ENCODE results near the gene FOXD3.

FOXD3 gene

GRCh38 chr1:63322114-63322943 lies at the start of gene FOXD3:
TSS of gene FOXD3 (plus strand) at chr1:63322567. CDS start at chr1:63323059, 492 bp downstream.
- peak; percentile 53 for DNase-seq

DNA sequence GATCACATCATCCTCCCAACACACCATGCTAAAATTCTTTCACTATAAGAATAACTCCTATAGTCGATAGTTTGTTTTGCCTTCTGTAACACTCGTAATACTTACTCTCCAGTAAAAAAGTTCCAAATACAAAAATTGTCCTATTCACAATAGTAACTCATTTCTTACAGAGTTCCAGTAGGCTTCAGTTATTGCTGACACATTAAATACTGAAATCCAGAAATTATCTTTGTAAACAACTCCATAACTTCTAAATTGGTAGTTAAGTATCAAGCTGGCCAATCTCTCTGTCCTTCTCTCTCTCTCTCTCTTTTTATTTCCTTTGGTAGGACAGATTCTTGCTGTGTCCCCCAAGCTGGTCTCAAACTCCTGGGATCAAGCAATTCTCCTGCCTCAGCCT lies 49.6 kb upstream of the FOXD3 start:
- no peak for DNase-seq

DNA sequence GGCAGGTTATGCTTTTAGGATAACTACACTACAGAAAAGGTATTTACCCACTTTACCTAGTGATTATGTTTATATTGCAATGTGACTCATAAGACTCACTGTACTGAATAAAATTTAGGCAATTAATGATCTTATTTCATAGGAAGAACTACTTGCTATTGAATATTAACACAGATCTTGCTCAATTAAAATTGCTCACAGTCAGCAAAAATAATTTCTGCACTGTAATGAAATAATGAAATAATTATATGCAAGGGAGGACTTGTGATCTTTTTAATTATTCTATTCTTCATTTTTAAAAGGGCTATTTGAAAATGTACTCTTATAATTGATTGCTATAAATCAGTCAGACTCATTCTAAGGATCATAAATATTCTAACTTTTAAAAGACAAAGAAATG lies 48.0 kb upstream of the FOXD3 start:
- no peak for DNase-seq

DNA sequence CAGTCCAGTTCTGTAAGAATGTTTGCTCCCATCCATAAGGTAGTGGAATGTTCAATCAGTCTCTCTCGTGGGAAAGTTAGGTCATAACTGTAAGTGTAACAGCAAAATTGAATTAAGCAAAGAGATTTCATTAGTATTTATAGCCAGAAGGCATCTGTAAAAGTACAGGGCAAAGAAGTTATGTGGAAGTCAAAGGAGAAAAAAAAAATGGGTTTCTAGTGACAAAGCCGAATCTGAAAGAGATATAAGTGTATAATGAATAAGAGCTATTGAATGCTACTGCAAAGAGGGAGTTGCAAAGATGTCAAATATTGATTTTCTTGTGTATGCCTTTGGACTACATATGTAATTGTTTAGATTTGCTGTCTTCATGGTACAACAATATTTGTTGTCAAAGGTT lies 47.4 kb upstream of the FOXD3 start:
- DNase-seq, result no peak

DNA sequence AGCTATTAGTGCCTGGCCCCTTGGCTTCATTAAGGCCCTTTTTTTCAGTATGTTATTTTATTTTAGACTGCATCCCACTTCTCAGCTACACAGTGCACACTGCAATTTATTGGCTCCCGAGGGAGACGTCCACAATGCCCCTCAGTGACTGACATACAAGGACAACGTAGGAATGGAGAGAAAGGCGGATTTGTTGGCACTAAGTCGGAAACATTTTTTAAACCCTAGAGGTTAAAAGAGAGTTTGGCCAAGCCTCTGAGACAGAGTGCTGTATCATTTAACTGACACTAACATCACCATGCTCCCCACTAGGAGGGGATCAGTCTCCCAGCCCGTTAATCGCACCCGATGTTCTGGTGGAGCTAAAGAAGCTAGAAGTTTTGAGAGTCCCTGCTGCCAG lies 45.7 kb upstream of the FOXD3 start:
- DNase-seq, result no peak

GRCh38 chr1:63277195-63278192 lies 44.9 kb upstream of the FOXD3 start:
- DNase-seq, result no peak

DNA sequence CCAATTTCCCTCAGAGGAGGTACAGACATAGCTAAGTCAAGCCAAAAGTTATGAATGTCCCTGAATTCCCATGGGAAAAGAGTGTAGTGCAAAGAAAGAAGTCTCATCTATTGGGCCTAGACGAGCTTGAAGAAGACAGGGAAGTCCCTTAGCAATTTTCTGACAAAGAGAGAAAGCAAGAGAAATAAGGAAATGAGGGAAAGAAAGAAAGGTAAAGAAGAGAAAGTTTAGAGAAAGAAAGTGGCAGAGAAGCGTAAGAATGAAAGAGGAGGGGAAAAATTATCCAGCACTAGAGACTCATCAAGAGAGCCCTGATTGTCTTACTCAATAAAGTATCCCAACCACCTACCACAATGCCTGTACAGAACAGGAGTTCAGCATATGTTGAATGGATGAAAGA lies 40.6 kb upstream of the FOXD3 start:
- DNase-seq, result no peak

DNA sequence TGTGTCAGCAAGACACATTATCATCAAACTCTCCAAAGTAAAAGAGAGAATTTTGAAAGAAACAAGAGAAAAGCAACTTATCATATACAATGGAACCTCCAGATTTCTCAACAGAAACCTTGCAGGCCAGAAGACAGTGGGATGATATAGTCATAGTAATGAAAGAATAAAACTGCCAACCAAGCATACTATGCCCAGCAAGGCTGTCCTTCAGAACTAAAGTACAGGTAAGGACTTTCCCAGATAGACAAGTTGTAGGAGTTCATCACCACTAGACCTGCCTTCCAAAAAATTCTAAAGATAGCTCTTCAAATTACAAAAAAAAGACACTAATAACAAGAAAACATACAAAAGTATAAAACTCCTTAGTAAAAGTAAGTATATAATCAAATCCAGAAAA lies 33.2 kb upstream of the FOXD3 start:
- DNase-seq, result no peak

DNA sequence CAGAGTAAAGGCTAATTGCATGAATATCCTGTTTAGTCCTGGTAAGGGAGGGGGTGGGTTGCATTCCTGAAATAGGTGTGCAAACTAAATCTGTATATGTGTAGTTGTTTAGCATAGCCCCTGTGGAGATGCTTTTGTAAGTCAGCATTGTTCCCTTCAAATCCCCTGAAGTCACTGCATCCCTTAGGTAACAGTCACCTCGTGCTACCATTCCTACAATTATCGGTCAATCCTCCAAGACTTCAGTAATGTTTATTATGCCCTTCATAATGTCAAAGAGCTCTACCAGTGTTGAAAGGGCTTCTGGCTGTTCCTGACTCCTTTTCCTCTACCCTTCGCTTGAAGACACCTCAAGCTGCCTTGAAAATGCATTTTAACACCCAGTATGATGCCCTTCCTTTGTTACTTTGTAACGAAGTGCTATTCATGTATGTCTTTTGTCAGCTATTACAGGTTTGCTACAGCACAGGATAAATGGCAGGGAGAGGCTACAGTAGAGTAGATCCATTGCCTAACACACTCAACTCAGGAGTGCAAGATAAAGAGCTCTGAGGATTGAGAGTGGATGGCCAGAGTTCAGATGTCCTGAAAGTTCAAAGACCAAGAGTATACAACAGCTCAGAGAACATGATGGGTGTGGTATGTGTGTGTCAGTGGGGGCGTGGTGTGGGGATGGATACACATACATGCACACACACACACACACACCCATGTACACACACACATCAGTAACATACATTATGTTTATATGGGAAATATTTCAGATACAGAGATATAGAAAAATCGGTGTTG lies 27.4 kb upstream of the FOXD3 start:
- DNase-seq, result no peak

DNA sequence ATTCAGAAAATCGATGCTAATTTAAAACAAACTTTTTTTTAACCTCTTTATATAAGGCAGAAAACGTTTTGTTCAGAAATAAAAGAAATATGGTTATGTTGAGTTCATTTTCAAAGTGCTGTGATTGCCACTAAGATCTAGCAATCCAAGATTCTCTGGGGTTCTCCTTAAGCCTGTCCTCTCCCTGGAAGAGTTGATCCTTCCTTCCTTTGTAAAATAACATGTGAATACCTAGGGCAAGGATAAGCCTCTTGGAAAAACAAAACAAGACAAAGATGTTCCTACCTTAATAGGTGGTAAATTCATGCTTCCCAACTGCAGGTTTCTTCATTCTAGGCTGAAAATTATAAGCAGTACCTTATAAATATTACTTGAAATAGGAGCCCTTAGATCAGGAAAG lies 18.0 kb upstream of the FOXD3 start:
- no peak for DNase-seq

DNA sequence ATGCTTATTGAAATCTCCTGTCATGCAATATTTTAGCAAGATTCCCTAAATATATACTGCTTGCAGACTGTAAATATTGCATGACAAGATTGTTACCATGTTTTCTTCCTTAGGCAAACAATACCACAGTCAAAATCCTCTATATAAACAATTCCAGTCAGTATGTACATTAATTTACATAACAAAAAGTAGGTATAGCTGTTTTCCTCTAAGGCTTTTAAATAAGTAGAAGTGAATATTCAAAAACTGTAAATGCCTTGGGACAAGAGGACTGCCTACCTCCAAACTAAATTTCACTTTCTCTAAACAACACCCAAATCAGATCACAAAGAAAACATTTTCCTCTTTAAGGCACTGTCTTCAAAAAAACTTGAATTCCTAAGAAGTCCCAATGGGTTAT lies 17.3 kb upstream of the FOXD3 start:
- no peak for DNase-seq

- no peak for DNase-seq
Measured at GRCh38 chr1:63307196-63307794, 15.1 kb upstream of the FOXD3 start.

GRCh38 chr1:63316598-63316983 lies 5.8 kb upstream of the FOXD3 start:
- DNase-seq, result no peak

- peak; percentile 60 for DNase-seq
Measured at GRCh38 chr1:63316984-63317816, 5.2 kb upstream of the FOXD3 start.

- no peak for DNase-seq
Measured at GRCh38 chr1:63317817-63318152, 4.6 kb upstream of the FOXD3 start.

GRCh38 chr1:63318201-63318979 lies 4.0 kb upstream of the FOXD3 start:
- no peak for DNase-seq

DNA sequence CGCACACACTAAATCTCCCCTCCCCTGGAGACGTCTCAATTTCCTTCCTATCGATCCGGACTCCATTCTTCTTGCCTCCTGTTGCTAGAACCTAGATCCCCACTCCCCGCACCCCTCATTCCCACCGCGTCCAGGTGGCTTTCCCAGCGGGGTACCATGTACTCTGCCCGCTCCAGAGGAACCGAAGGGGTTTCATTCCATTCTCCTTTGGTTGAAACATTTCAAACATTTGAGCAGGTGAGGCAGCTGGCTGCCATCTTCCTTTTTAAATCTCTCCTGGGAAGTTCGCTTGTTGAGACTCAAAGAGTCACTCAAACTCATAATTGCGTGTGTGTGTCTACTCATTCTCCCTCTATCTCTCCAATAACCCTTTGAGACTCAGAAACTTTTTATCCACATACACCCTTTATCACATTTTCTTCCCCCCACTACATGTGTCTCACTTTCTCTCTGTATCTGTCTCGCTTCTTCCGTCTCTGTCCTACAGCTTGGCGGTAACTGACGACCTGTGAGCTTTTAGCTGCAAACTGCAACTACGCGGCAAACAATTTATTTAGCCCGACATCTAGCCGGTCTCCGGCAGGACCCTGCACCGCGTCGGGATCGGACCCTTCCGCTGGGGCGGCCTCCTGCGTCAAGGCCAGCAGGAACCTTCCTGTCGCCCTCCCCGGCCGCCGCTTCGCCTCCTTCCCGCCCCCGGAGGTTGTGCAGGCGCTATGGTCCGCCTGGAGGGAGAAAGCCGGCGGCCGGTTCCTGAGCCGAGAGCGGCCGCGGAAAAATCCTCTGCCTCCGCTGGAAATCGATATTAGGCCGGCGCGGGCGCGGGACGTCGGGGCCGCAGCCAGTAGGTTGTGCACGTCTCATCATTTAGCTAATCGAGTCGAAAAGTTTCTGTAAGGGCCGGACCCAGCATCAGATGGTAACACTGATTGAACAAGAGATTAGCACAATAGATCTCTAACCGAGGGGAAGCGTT lies 3.0 kb upstream of the FOXD3 start:
- no peak for DNase-seq

DNA sequence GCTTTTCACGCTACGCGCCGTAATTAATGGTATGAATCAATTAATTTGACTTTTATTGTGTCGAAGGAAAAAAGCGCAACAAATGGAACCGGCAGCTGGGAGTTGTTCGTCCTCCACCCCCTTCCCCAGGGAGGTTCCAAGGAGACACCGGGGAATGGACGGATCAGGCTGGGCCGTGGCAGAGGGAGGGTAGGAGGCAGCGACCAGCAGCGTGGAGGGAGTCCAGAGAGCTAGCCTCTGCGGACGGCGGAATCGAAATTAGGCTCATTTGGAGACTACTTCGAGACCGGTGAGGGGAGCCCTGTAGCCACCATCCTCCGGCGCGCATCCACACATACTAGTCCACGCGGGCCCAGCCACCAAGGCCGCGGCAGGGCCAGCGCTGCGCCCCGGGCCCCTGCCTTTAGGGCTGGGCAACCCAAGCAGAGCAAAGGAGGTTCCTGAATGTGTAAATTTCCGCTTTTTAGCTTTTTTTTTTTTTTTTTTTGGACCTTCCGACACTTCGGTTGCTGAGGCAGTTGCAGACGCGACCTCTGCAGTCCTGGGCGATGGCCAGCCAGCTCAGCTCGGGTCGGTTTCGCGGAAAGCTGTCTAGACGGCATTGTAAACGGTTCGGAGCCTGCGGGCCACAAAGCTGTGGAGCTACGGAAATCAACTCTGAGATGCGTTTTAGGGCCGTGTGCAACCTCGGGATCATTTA lies 2.2 kb upstream of the FOXD3 start:
- no peak for DNase-seq

Measured in NCI-H446 treated with DMSO at 0.1 percent for 48 hours (cell line).